ENCODE data around the gene ITPR2. TPM values are rescaled to one million over a fixed set of nuclear protein-coding genes. Genes with fewer than 3 reads are reported as not detected.

The ITPR2 gene
- total RNA-seq, 1 donor, result 29.6 TPM

DNA sequence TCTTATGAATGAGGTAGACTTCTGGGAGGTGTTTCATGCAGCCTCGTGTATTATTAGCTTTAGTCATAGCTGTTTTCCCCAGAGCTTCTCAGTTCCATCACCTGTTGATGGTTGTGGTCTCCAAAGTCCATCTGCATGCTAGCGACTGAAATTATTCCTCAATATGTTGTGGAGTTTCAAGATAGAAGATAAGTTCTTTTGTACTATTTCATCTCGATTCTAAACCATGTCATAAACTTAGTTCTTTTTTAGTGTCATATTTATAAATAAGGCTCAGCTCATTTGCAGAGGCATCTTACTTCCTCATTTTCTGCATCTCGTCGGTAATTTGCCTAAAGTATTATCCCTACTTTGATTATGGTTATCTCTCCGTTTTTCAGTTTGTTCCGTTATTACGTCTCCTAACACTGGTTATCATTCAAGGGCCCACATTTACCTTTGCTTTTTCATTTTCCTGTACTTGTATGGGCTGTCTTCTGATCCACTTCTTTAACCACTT, 119.1 kb downstream of the ITPR2 start:
- DNase-seq (ENCODE audit: low read depth in 2 of 3, low spot score in 2 of 3), result no peak

DNA sequence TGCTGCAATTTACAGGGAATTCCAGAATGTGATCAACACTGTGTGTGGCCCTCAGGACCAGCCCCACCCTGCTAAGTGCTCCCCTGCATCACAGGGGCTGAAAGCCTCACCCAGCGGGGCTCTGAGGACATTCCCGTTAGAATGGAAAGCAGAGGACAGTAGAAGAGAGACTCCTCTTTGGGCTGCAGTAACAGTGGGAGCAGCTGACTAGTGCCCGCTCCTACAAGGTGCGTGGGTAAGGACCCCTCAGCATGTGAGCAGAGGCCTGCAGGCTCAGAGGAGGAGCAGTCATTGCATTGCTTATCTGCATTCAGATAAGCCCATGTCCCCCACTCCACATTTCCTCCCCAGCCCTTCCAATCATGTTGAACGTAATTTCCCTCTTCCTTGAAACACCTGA, 120.1 kb downstream of the ITPR2 start:
- no peak for DNase-seq (ENCODE audit: low read depth in 2 of 3, low spot score in 2 of 3)

DNA sequence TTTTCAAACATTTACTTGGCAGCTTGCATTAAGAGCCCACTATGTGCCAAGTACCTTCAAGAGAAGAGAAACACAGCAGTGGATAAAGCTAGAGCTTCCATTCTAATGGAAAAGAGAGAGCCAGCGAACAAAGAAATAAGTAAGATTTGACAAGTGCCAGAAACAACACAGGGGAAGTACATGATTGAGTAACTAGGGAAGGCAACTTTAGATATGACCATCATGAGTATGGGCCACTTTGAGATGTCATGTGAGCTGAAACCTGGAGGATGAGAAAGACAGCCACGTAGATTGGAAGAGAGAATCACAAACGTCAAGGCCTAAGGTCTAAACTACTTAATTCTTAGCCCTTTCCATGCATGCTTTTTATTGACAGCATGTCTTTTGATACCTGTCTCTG, 121.4 kb downstream of the ITPR2 start:
- DNase-seq (ENCODE audit: low read depth in 2 of 3, low spot score in 2 of 3), result no peak

DNA sequence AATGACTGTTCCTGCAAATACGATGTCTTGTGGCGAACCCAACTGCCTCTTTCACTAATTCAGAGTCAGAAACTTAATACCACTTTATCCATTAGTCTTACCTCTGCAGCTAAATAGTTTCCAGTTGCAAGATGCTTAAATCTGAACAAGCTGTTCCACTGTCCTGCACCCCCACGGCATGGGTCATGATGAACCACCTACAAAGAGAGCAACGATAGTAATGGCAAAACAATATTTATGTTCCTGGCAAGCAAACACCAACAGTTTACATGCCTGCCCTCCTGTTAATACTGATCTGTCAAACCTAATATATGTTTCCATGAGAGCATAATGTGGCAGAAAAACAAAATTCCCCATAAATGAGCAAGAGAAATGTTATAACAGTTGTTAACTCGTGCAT, 121.9 kb downstream of the ITPR2 start:
- DNase-seq (ENCODE audit: low read depth in 2 of 3, low spot score in 2 of 3), result no peak

DNA sequence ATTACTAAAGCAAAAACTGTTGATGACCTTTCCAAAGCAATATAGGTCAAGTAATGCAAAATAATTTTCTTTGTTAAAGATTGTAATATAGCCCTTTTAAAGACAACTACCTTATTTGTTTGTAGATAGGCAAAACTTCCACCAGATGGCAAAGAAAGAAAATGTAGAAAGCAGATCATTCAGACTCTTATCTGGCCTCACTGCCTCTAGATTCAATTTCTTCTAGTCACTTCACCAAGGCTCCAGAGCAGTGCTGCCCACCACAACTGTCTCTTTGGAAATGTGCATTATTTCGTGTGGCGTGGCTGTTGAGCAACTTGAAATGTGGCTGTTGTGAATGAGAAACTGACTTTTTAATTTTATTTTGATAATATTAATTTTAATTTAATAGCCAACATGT, 127.1 kb downstream of the ITPR2 start:
- DNase-seq (ENCODE audit: low read depth in 2 of 3, low spot score in 2 of 3), result peak in 1 of 3 donors; percentile 26

DNA sequence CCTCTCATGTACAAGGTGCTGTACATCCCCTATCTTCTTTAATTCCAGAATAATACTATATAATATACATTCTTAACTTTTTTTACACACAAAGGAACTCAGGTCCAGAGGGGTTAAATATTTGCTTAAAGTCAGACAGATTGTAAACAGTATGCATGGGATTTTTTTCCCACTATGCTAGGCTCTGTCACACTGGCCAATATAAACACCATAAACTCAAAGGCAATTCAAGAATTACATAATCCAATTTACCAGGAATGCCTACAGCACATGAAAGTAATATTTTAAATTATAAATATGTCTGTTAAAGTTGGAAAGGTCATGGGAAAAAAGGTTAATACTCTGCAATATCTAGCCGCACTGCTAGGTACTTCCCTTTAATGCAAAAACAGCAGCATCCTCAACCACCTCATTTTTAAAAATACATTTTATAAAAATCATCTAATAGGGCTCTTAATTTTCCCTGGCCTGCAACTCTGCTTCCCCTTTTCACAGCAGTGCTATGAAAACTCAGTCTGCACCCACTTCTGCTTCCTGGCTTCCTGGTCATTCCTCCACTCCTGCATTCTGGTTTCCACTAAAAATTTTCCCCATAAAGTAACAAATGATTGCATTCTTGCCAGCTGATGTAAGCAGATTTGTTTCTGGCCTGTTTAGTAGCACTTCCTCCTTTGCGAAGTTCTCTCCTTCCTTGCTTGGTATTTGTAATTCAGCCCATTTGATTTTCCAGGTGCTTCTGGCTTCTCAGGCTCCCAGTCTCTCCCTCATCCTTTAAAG, 128.1 kb downstream of the ITPR2 start:
- peak in 1 of 3 donors; percentile 11 for DNase-seq (ENCODE audit: low read depth in 2 of 3, low spot score in 2 of 3)

DNA sequence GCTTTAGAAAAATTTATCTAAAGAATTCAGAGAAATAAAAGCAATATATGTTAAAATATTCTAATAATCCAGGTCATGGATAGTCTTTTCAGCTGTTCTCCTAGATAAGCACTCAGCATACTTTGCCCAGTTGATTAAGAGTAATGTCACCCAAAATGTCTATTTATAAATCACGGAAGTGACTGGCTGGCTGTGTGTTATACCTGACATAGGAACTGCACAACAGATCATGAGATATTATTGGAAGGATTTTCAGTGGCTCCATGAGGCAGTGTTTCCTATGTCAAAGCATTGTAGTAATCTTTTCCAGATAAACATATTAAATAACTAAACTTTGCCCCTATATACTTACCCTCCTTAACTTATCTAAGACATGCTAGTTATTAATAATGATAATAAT, 128.8 kb downstream of the ITPR2 start:
- DNase-seq (ENCODE audit: low read depth in 2 of 3, low spot score in 2 of 3), result peak in 1 of 3 donors; percentile 14

DNA sequence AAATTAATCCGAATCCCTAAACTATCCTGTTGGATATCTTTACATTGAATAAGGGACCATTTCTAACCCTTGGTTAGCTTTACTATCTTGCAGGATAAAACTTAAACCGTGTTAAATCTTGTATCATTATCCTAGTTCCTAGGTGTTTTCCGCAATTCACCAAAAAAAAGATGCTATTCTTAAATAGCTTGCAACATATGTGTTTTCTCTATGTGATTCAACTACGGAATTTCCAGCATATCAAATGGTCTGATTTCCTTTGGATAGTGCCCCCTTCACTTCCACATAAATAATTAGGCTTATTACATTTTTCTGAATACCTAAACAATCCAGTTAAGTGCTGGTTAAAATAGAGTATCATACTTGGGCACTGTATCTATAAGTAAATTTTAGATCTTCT, 130.3 kb downstream of the ITPR2 start:
- DNase-seq (ENCODE audit: low read depth in 2 of 3, low spot score in 2 of 3), result no peak

DNA sequence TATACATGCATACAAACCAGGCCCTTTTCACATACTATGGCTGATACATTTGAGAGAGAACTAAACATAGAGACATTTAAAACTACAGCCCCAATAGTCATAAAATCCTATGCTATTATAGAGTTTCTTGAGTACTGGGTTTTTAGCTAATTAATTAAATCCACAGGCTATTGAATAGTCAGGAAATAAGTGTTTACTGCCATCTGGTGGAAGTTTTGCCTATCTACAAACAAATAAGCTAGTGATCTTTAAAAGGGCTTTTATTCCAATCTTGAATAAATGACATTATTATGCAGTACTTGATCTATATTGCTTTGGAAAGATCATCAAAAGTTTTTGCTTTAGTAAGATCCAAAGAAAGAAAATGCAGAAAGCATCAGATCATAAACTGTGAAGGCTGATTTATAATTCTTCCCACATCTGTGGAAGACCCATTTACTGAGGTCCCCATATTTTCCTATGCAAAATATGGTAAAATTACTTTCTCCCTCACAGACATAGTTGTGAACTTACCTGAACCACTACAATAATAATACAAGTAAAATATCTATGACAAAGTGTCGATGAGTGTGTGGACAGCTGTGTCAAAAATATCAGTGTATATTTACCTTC, 131.3 kb downstream of the ITPR2 start:
- DNase-seq (ENCODE audit: low read depth in 2 of 3, low spot score in 2 of 3), result peak in 1 of 3 donors; percentile 71

DNA sequence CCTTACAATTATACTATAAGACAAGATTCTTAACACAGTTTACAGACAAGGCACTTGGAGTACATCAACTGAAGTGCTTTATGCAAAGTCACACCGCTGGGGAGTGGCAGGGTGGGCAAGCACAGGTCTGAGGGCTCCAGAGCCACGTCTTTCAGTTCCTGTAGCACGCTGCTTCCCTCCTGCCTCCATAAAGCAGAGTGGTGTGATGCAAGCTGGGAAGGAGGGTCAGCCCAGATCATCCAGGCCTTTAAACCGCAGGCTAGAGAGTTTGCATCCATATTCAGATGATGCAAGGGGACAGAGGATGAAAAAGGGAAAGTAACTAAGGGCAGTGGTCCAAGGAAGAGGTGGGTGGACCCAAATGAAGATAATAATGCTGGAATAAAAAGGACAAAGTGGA, 132.6 kb downstream of the ITPR2 start:
- no peak for DNase-seq (ENCODE audit: low read depth in 2 of 3, low spot score in 2 of 3)

DNA sequence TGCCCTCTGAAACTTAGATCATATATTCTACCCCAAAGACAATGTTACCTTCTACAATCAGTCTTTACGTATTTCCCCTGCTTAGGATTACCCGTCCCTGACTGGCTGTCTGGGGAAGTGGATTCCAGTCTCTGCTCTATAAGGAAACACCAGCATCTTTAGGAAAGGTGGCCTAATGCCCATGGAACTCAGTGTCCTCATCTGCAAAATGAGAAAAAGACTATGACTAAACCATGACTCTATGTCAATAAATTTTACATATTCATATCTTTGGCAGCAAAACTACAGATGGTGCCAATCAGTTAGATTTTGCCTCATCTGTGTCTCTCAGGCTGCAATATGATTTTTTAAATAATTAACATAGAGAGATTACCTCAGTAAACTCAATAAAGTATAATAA, 133.8 kb downstream of the ITPR2 start:
- no peak for DNase-seq (ENCODE audit: low read depth in 2 of 3, low spot score in 2 of 3)

DNA sequence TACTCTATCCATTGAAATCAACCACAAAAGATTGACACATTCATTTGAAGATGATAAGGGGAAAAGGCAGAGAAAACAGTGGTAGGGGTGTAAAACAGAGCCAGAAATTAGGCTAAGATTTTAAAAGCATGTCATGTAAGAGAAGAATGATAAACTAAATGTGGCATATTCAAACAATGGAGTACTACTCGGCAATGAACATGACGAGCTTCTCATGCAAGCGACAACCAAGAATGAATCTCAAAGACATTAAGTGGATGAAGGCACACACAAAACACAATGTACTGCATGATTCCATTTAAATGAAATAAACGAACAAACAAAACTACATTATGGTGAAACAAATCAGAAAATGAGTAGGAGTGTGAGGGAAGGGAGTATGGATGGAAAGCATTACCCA, 134.8 kb downstream of the ITPR2 start:
- no peak for DNase-seq (ENCODE audit: low read depth in 2 of 3, low spot score in 2 of 3)

DNA sequence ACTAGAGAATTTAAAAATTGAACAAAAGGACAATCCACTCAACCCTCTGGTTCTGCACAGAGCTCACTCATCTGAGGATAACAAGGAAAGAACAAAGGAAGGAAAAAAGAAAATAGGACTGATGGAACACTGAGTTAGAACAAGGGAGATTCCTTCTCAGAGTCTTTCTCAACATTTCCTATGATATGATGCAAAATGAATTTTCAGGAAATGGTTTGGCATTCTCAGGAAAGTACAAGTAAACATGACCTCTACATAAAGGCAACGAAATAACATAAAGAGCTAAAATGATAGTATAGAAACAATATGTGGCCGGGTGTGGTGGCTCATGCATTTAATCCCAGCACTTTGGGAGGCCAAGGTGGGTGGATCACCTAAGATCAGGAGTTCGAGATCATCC, 135.8 kb downstream of the ITPR2 start:
- no peak for DNase-seq (ENCODE audit: low read depth in 2 of 3, low spot score in 2 of 3)

DNA sequence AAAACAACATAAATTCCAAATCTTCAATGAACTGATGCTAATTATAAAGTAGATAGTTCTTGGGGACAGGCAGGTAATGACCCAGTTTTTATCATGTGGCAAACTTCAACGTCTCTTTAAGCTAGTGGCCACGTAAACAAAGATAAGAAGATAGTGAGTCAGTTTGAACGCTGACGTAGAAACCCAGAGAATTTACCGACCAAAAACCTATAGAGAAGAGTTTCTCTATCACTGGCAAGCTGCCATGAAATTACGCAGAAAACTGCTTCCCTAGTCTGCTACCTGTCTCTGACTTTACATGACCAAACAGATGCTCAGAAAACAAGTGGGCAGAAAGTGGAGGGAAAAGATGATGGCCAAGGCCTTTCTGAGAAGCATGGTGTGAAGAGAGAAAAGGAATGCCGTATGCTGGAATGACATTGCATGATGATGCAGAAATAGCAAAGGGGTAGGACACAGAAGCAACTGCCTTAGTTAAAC, 136.3 kb downstream of the ITPR2 start:
- no peak for DNase-seq (ENCODE audit: low read depth in 2 of 3, low spot score in 2 of 3)

DNA sequence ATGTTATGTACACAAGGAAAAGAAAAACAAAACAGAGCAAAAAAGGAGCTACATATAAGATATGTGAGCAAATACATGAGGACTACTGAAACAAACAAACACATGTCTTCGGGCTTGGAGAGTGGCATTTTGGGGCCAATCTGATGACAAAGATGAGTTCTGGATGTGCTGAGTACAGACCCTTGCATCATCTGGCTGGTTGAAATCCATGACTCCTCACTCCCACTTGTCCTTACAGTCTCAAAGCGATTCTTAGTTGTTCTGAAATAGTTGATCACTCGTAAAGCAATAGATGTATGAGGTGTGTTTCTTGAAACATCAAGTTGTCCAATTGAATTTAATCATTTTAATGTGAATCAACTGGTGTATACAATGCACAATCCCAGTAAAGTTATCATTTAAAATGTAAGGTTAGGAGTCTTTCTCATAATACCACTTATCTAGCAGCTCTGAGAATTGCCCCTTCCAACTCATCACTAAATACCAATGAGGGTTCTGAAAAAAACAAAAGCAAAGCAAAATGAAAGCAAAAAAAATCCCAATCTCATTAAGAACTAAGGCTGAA, 136.9 kb downstream of the ITPR2 start:
- no peak for DNase-seq (ENCODE audit: low read depth in 2 of 3, low spot score in 2 of 3)

DNA sequence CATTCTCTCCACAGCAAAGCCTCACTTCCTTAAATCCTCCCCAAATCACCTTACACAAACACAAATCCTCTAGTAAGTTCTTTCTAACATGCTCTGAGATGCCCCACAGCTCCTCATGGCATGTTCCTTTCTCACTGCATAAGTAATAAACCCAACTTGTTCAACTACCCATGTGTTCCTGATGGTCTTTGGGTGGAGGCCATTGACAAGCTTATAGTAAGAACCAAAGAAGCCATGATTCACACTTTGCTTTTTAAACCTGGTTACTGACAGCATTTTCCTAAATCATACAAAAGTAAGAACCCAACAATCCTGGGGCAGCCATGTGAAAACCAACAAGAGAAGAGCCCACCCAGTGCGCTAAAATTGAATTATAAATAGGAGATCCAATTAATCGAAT, 138.6 kb downstream of the ITPR2 start:
- no peak for DNase-seq (ENCODE audit: low read depth in 2 of 3, low spot score in 2 of 3)

DNA sequence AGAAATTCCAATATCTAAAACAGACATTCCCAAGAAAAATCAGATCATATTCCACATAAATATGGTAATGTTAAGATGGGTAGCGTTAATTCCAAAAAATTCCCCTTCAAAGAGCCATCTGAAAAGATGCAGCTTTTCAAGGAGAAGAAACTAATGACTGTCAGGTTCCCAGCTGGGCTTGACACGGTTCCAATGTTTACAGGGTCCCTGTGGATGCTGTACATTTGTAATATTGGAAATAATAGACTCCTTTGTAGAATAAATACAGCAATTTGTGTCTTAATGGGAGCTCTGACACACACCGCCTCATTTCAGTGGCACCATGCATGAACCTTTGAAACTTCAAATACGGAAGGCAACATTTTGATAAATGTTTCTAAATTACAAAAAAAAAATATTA, 140.6 kb downstream of the ITPR2 start:
- DNase-seq (ENCODE audit: low read depth in 2 of 3, low spot score in 2 of 3), result no peak

DNA sequence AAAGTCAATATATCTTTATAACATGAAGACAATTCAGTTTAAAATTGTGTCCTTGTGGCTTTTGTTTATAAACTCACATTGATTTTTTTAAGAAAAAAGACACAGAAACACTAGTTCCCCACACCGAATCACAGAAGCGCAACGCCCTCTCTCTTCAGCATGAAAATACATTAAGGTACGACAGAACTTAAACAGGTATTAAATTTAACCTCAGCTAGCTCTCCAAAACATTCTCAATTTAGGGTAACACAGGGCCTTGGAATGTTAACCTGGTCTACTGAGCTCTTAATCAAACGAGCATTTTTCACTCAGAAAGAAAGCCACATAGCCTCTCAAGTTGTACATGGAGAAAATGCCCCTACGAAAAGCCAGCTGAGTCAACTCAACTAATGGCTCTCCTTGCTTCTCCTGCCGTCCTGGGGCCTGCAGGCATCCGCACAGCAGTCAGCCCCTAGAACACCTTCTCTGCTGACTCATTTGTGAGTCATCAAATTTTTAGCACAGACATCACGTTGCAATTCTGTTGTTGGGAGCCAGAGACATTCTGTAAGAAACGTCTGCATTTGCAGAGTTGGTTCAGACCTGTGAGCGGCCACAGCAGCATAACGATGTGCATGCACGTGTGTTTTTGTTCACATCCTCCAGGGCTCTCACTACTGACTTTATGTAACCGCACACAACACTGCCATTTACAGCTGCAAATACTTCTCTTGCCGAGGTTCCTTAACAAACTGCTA, 141.6 kb downstream of the ITPR2 start:
- DNase-seq (ENCODE audit: low read depth in 2 of 3, low spot score in 2 of 3), result peak in 1 of 3 donors; percentile 43

DNA sequence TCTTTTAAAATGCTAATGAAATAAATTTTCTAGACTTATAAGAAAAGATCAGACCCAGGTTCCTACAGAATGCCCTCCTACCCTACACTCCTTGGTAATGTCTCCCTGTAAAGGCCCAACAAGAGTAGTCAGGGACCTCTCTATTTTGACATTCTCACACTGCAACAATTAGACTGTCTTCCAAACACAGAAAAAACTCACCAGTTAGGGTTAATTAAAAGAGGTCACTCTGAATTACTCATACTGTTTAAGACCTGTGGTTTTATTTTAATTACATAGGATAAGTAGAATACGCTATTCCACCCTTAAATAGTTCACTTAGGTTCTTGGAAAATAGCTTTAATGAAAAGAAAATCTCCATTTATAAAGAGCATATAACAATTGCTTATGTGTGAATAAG, 142.4 kb downstream of the ITPR2 start:
- DNase-seq (ENCODE audit: low read depth in 2 of 3, low spot score in 2 of 3), result no peak

DNA sequence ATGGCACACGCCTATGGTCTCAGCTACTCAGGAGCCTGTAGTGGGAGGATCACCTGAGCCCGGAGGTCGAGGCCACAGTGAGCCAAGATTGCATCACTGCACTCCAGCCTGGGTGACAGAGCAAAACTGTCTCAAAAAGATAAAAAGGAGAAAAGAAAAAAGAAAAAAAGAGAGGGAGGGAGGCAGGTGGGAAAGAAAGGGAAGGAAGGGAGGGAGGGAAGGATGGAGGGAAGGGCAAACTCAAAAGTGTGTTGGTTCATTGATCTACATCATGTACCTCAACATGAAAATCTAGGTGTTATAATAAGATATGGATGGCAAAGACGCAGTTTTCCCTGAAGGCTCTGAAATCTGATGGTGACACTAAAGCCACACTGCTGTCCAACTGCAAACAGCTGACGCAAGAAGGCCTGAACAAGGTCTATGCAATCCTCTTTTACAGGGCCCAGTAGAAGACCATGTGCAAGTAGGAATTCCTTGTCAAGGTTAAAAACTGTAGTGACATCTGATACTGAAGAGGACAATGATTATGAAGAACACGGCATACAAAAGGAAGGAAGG, 143.6 kb downstream of the ITPR2 start:
- no peak for DNase-seq (ENCODE audit: low read depth in 2 of 3, low spot score in 2 of 3)

DNA sequence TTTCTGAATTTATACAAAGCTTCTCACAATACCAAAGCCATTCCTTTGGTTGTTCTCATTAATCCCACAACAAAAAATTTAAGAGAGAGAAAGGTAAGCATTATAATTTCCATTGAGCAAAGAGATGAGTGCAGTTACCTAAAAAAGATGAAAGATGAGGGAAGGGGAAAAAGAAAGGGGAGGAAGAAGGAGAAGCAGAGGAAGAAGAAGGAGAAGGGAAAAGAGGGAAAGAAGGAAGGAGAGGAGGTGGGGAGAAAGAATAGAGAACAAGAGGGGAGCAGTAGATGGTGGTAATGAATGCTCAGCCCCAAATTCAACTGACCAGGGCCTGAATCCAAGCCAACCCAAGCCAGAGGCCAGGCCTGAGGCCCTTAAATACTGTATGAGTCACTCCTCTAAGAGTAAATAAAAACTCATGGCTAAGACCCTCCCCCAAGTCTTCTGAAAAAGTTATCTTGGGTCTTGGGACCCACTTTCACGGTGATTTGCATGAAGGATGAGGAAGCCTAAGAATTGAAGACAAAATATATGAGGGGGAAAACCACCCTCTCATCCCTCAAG, 144.6 kb downstream of the ITPR2 start:
- DNase-seq (ENCODE audit: low read depth in 2 of 3, low spot score in 2 of 3), result no peak
